OCI-LY3 (cell line): ENCODE results near the gene FNIP1.
"Not testable (repeated sequence)": the region's sequence is repeated elsewhere in the genome, so short reads cannot be mapped to it uniquely, and the experiment has no call there.

ENCODE experiments used
- H2AFZ ChIP-seq: fragments of 200-600, 300-600 bp; shearing (Covaris generic); 2 replicates; pipeline ENCODE4 v1.6.0; 2014; ENCODE audit warnings: antibody characterized with exemption, low read depth, low read length
- H3K27ac ChIP-seq: fragments of 200-600, 300-600 bp; sonication (generic); 2 replicates; pipeline ENCODE4 v1.5.1; 2014; ENCODE audit warnings: mild to moderate bottlenecking, low read length, moderate library complexity, mixed read lengths
- H3K27me3 ChIP-seq: fragments of 200-600, 300-600 bp; sonication (generic); 2 replicates; pipeline ENCODE4 v1.6.1; 2014; ENCODE audit warnings: low read depth, low read length, mixed read lengths
- H3K36me3 ChIP-seq: fragments of 200-600, 300-600 bp; sonication (generic); replicated peaks from 2 replicates; pipeline ENCODE3; 2014; ENCODE audit warnings: low read depth, low read length, mixed read lengths
- H3K4me1 ChIP-seq: fragments of 300-600, 200-600 bp; sonication (generic); 2 replicates; pipeline ENCODE4 v1.6.1; 2014; ENCODE audit warnings: low read length, mixed read lengths
- H3K4me2 ChIP-seq: fragments of 200-600, 300-600 bp; sonication (generic); 2 replicates; pipeline ENCODE4 v1.6.1; 2014; ENCODE audit warnings: low read length, mixed read lengths
- H3K4me3 ChIP-seq: fragments of 300-600, 200-600 bp; sonication (generic); 2 replicates; pipeline ENCODE4 v1.5.1; 2014; ENCODE audit warnings: antibody characterized with exemption, mild to moderate bottlenecking, low read length, moderate library complexity
- H3K79me2 ChIP-seq: fragments of 300-600, 200-600 bp; shearing (Covaris generic); 2 replicates; pipeline ENCODE4 v1.6.1; 2014; ENCODE audit warnings: mild to moderate bottlenecking, low read length, mixed read lengths
- H3K9ac ChIP-seq: fragments of 300-600, 200-600 bp; shearing (Covaris generic); 2 replicates; pipeline ENCODE4 v1.6.0; 2014; ENCODE audit warnings: mild to moderate bottlenecking, low read length, moderate library complexity
- H3K9me3 ChIP-seq: fragments of 200-600, 300-600 bp; shearing (Covaris generic); 2 replicates; pipeline ENCODE4 v1.6.1; 2014; ENCODE audit warnings: low read length, mixed read lengths; ENCODE audit not compliant: insufficient read depth
- H4K20me1 ChIP-seq: fragments of 200-600, 300-600 bp; sonication (generic); 2 replicates; pipeline ENCODE4 v1.6.1; 2016; ENCODE audit warnings: low read length, mixed read lengths; ENCODE audit not compliant: insufficient read depth
- CTCF ChIP-seq: fragments of 200-600, 300-600 bp; sonication (generic); IDR thresholded peaks from 2 replicates; pipeline ENCODE4 v1.5.1; 2014; ENCODE audit warnings: antibody characterized with exemption, low read length, low read depth
- EZH2phosphoT487 ChIP-seq: fragments of 200-600 bp; shearing (Covaris generic); IDR thresholded peaks from 2 replicates; pipeline ENCODE4 v1.6.1; 2018; ENCODE audit warnings: antibody characterized with exemption, mixed run types, low read depth

Gene FNIP1

GRCh38 chr5:131720714-131721113 is 76.1 kb downstream of the FNIP1 start:
- Histone ChIP-seq H3K79me2 (no peaks in the 10 kb centered on the region), H3K4me1 (no peaks in the 10 kb centered on the region), H3K4me3 (no peak overlapping the region), H4K20me1 (no peaks in the 10 kb centered on the region), H3K36me3 (peaks cover 2% of the 10 kb centered on the region), H3K4me2 (no peak overlapping the region), H3K9me3 (no peaks in the 10 kb centered on the region), H3K27ac (no peak overlapping the region), H3K27me3 (no peaks in the 10 kb centered on the region), H3K9ac (no peak overlapping the region), H2AFZ (no peak overlapping the region)
- no peak for TF ChIP-seq EZH2phosphoT487
- TF ChIP-seq CTCF, result no peak

- TF ChIP-seq CTCF, result no peak
- no peak for TF ChIP-seq EZH2phosphoT487
- Histone ChIP-seq H3K4me3 (no peak overlapping the region), H3K9ac (no peak overlapping the region), H3K36me3 (peaks cover 2% of the 10 kb centered on the region), H3K27ac (no peak overlapping the region), H3K27me3 (no peaks in the 10 kb centered on the region), H3K9me3 (no peaks in the 10 kb centered on the region), H2AFZ (no peak overlapping the region), H3K4me2 (no peak overlapping the region), H4K20me1 (no peaks in the 10 kb centered on the region), H3K4me1 (no peaks in the 10 kb centered on the region), H3K79me2 (no peaks in the 10 kb centered on the region)
Observed at GRCh38 chr5:131719564-131719963, 77.3 kb downstream of the FNIP1 start.

GRCh38 chr5:131718487-131719014 is 78.3 kb downstream of the FNIP1 start:
- Histone ChIP-seq H3K9me3 (no peaks in the 10 kb centered on the region), H3K27ac (no peak overlapping the region), H4K20me1 (no peaks in the 10 kb centered on the region), H3K79me2 (no peaks in the 10 kb centered on the region), H3K4me2 (no peak overlapping the region), H3K4me3 (no peak overlapping the region), H2AFZ (no peak overlapping the region), H3K9ac (no peak overlapping the region), H3K4me1 (no peaks in the 10 kb centered on the region), H3K36me3 (peaks cover 2% of the 10 kb centered on the region), H3K27me3 (no peaks in the 10 kb centered on the region)
- TF ChIP-seq CTCF (no peak), EZH2phosphoT487 (no peak)

GRCh38 chr5:131717164-131717563 is 79.7 kb downstream of the FNIP1 start:
- not testable (repeated sequence) for H3K4me1 ChIP-seq, H4K20me1 ChIP-seq, H3K27me3 ChIP-seq, H3K4me2 ChIP-seq, H3K9ac ChIP-seq, H3K36me3 ChIP-seq, H3K27ac ChIP-seq, H3K79me2 ChIP-seq, H2AFZ ChIP-seq, H3K9me3 ChIP-seq, H3K4me3 ChIP-seq

GRCh38 chr5:131716650-131717049 is 80.2 kb downstream of the FNIP1 start:
- no peak overlapping the region for H3K9ac ChIP-seq
- no peak overlapping the region for H3K4me3 ChIP-seq
- H3K27ac ChIP-seq, result no peak overlapping the region
- no peaks in the 10 kb centered on the region for H3K4me1 ChIP-seq
- TF ChIP-seq EZH2phosphoT487, result no peak
- H3K9me3 ChIP-seq, result no peaks in the 10 kb centered on the region
- no peak overlapping the region for H2AFZ ChIP-seq
- H3K36me3 ChIP-seq, result peaks cover 2% of the 10 kb centered on the region
- H3K79me2 ChIP-seq, result no peaks in the 10 kb centered on the region
- no peaks in the 10 kb centered on the region for H3K27me3 ChIP-seq
- H4K20me1 ChIP-seq, result no peaks in the 10 kb centered on the region
- H3K4me2 ChIP-seq, result no peak overlapping the region
